ENCODE results near the gene P3H2.

The P3H2 gene

GRCh38 chr3:190036631-190037030, 84.1 kb downstream of the P3H2 start:
- Histone ChIP-seq H3K4me1 (ENCODE audit: insufficient read depth, low read length) (peaks cover 74% of the 10 kb centered on the region), H3K27ac (ENCODE audit: low read depth, low read length) (no peak overlapping the region; the same call in 1 of the 2 replicates), H3K9me3 (ENCODE audit: insufficient read depth, low read depth, low read length) (no peaks in the 10 kb centered on the region), H3K4me3 (ENCODE audit: low read length) (no peak overlapping the region), H3K9ac (ENCODE audit: low read depth, low read length) (no peak overlapping the region), H3K36me3 (ENCODE audit: insufficient read depth, low read length) (no peaks in the 10 kb centered on the region), H3K27me3 (ENCODE audit: insufficient read depth, low read length) (no peaks in the 10 kb centered on the region)
- WGBS = 63% methylated on average over 1 of the region's 2 CpGs

- no peaks in the 10 kb centered on the region for H3K27me3 ChIP-seq (ENCODE audit: insufficient read depth, low read length)
- H3K4me1 ChIP-seq (ENCODE audit: insufficient read depth, low read length) = peaks cover 56% of the 10 kb centered on the region
- WGBS = 96% methylated on average over 2 of the region's 3 CpGs
- no peak overlapping the region for H3K9ac ChIP-seq (ENCODE audit: low read depth, low read length)
- no peak overlapping the region for H3K4me3 ChIP-seq (ENCODE audit: low read length)
- H3K36me3 ChIP-seq (ENCODE audit: insufficient read depth, low read length) = no peaks in the 10 kb centered on the region
- no peaks in the 10 kb centered on the region for H3K9me3 ChIP-seq (ENCODE audit: insufficient read depth, low read depth, low read length)
- H3K27ac ChIP-seq (ENCODE audit: low read depth, low read length) = no peak overlapping the region
Observed at GRCh38 chr3:190034446-190034845, 86.3 kb downstream of the P3H2 start.

GRCh38 chr3:190032923-190033322, 87.8 kb downstream of the P3H2 start:
- WGBS = 88% methylated on average over 9 of the region's 11 CpGs
- Histone ChIP-seq H3K4me1 (ENCODE audit: insufficient read depth, low read length) (peaks cover 45% of the 10 kb centered on the region), H3K9ac (ENCODE audit: low read depth, low read length) (no peak overlapping the region), H3K36me3 (ENCODE audit: insufficient read depth, low read length) (no peaks in the 10 kb centered on the region), H3K27ac (ENCODE audit: low read depth, low read length) (no peak overlapping the region), H3K27me3 (ENCODE audit: insufficient read depth, low read length) (no peaks in the 10 kb centered on the region), H3K9me3 (ENCODE audit: insufficient read depth, low read depth, low read length) (no peaks in the 10 kb centered on the region), H3K4me3 (ENCODE audit: low read length) (no peak overlapping the region)

GRCh38 chr3:190031887-190032752, 88.6 kb downstream of the P3H2 start:
- H3K4me3 ChIP-seq (ENCODE audit: low read length) = no peak overlapping the region
- WGBS = 100% methylated on average over 1 of the region's 1 CpG
- H3K36me3 ChIP-seq (ENCODE audit: insufficient read depth, low read length) = no peaks in the 10 kb centered on the region
- H3K27me3 ChIP-seq (ENCODE audit: insufficient read depth, low read length) = no peaks in the 10 kb centered on the region
- H3K9ac ChIP-seq (ENCODE audit: low read depth, low read length) = no peak overlapping the region
- no peak overlapping the region; the same call in 1 of the 2 replicates for H3K27ac ChIP-seq (ENCODE audit: low read depth, low read length)
- peaks cover 37% of the 10 kb centered on the region for H3K4me1 ChIP-seq (ENCODE audit: insufficient read depth, low read length)
- no peaks in the 10 kb centered on the region for H3K9me3 ChIP-seq (ENCODE audit: insufficient read depth, low read depth, low read length)

- H3K4me3 ChIP-seq (ENCODE audit: low read length) = no peak overlapping the region
- peaks cover 12% of the 10 kb centered on the region; the same call in 1 of the 2 replicates for H3K4me1 ChIP-seq (ENCODE audit: insufficient read depth, low read length)
- H3K27me3 ChIP-seq (ENCODE audit: insufficient read depth, low read length) = no peaks in the 10 kb centered on the region
- 88% methylated on average over 2 of the region's 3 CpGs for WGBS
- no peak overlapping the region for H3K9ac ChIP-seq (ENCODE audit: low read depth, low read length)
- no peaks in the 10 kb centered on the region for H3K9me3 ChIP-seq (ENCODE audit: insufficient read depth, low read depth, low read length)
- no peaks in the 10 kb centered on the region for H3K36me3 ChIP-seq (ENCODE audit: insufficient read depth, low read length)
- H3K27ac ChIP-seq (ENCODE audit: low read depth, low read length) = no peak overlapping the region
Observed at GRCh38 chr3:190027116-190027515, 93.6 kb downstream of the P3H2 start.

- Histone ChIP-seq H3K27me3 (ENCODE audit: insufficient read depth, low read length) (no peaks in the 10 kb centered on the region), H3K9ac (ENCODE audit: low read depth, low read length) (no peak overlapping the region), H3K4me1 (ENCODE audit: insufficient read depth, low read length) (peaks cover 14% of the 10 kb centered on the region; the same call in 1 of the 2 replicates), H3K4me3 (ENCODE audit: low read length) (no peak overlapping the region), H3K27ac (ENCODE audit: low read depth, low read length) (no peak overlapping the region), H3K9me3 (ENCODE audit: insufficient read depth, low read depth, low read length) (no peaks in the 10 kb centered on the region), H3K36me3 (ENCODE audit: insufficient read depth, low read length) (no peaks in the 10 kb centered on the region)
- 91% methylated on average over 6 of the region's 6 CpGs for WGBS
Observed at GRCh38 chr3:190026154-190026553, 94.5 kb downstream of the P3H2 start.

- no peak overlapping the region for H3K27ac ChIP-seq (ENCODE audit: low read depth, low read length)
- H3K4me3 ChIP-seq (ENCODE audit: low read length) = no peak overlapping the region
- WGBS = 86% methylated on average over 4 of the region's 4 CpGs
- peaks cover 26% of the 10 kb centered on the region for H3K4me1 ChIP-seq (ENCODE audit: insufficient read depth, low read length)
- no peaks in the 10 kb centered on the region for H3K9me3 ChIP-seq (ENCODE audit: insufficient read depth, low read depth, low read length)
- H3K27me3 ChIP-seq (ENCODE audit: insufficient read depth, low read length) = no peaks in the 10 kb centered on the region
- no peaks in the 10 kb centered on the region for H3K36me3 ChIP-seq (ENCODE audit: insufficient read depth, low read length)
- H3K9ac ChIP-seq (ENCODE audit: low read depth, low read length) = no peak overlapping the region
Observed at GRCh38 chr3:190024912-190025311, 95.8 kb downstream of the P3H2 start.

GRCh38 chr3:190019844-190020243, 100.9 kb downstream of the P3H2 start:
- Histone ChIP-seq H3K27me3 (ENCODE audit: insufficient read depth, low read length) (no peaks in the 10 kb centered on the region), H3K36me3 (ENCODE audit: insufficient read depth, low read length) (no peaks in the 10 kb centered on the region), H3K9me3 (ENCODE audit: insufficient read depth, low read depth, low read length) (no peaks in the 10 kb centered on the region), H3K27ac (ENCODE audit: low read depth, low read length) (no peak overlapping the region), H3K9ac (ENCODE audit: low read depth, low read length) (no peak overlapping the region), H3K4me3 (ENCODE audit: low read length) (no peak overlapping the region), H3K4me1 (ENCODE audit: insufficient read depth, low read length) (peaks cover 44% of the 10 kb centered on the region)
- WGBS = 93% methylated on average over 2 of the region's 2 CpGs

GRCh38 chr3:190019006-190019405, 101.7 kb downstream of the P3H2 start:
- Histone ChIP-seq H3K27me3 (ENCODE audit: insufficient read depth, low read length) (no peaks in the 10 kb centered on the region), H3K4me1 (ENCODE audit: insufficient read depth, low read length) (peaks cover 49% of the 10 kb centered on the region), H3K9ac (ENCODE audit: low read depth, low read length) (no peak overlapping the region), H3K9me3 (ENCODE audit: insufficient read depth, low read depth, low read length) (no peaks in the 10 kb centered on the region), H3K36me3 (ENCODE audit: insufficient read depth, low read length) (no peaks in the 10 kb centered on the region), H3K27ac (ENCODE audit: low read depth, low read length) (no peak overlapping the region), H3K4me3 (ENCODE audit: low read length) (no peak overlapping the region)
- 71% methylated on average over 1 of the region's 2 CpGs for WGBS

- Histone ChIP-seq H3K27me3 (ENCODE audit: insufficient read depth, low read length) (no peaks in the 10 kb centered on the region), H3K27ac (ENCODE audit: low read depth, low read length) (no peak overlapping the region), H3K9me3 (ENCODE audit: insufficient read depth, low read depth, low read length) (no peaks in the 10 kb centered on the region), H3K4me3 (ENCODE audit: low read length) (no peak overlapping the region), H3K9ac (ENCODE audit: low read depth, low read length) (no peak overlapping the region), H3K4me1 (ENCODE audit: insufficient read depth, low read length) (peaks cover 55% of the 10 kb centered on the region), H3K36me3 (ENCODE audit: insufficient read depth, low read length) (no peaks in the 10 kb centered on the region)
- 100% methylated on average over 1 of the region's 1 CpG for WGBS
Observed at GRCh38 chr3:190018460-190018859, 102.2 kb downstream of the P3H2 start.

- H3K27me3 ChIP-seq (ENCODE audit: insufficient read depth, low read length) = no peaks in the 10 kb centered on the region
- no peak overlapping the region for H3K27ac ChIP-seq (ENCODE audit: low read depth, low read length)
- H3K9me3 ChIP-seq (ENCODE audit: insufficient read depth, low read depth, low read length) = no peaks in the 10 kb centered on the region
- no peak overlapping the region for H3K9ac ChIP-seq (ENCODE audit: low read depth, low read length)
- no peaks in the 10 kb centered on the region for H3K36me3 ChIP-seq (ENCODE audit: insufficient read depth, low read length)
- WGBS = 88% methylated on average over 6 of the region's 6 CpGs
- no peak overlapping the region for H3K4me3 ChIP-seq (ENCODE audit: low read length)
- peaks cover 62% of the 10 kb centered on the region for H3K4me1 ChIP-seq (ENCODE audit: insufficient read depth, low read length)
Observed at GRCh38 chr3:190017521-190018288, 103.0 kb downstream of the P3H2 start.
